HL-60/S4 treated with phorbol 12-myristate 13-acetate at 8.2 ng/mL for 4 days and 3 days (cell line): ENCODE measurements around the gene MESP1.

Source experiments
- in situ Hi-C: fragments of 300-500 bp; cut with MboI; formaldehyde crosslinking; loops from 2 replicates; pipeline ENCODE4 v1.15.0; 2022; ENCODE audit warnings: low sequenced_read_pairs

The MESP1 gene

GRCh38 chr15:89781891-89782618 lies 31.0 kb upstream of the MESP1 start:
- in situ Hi-C loops: no loop called here

GRCh38 chr15:89781055-89781454 lies 30.0 kb upstream of the MESP1 start:
- in situ Hi-C loops: no loop called here

- in situ Hi-C loops: no loop called here
Measured at GRCh38 chr15:89780601-89781000, 29.6 kb upstream of the MESP1 start.

GRCh38 chr15:89778861-89779260 lies 27.8 kb upstream of the MESP1 start:
- in situ Hi-C loops: no loop called here

GRCh38 chr15:89777782-89778380 lies 26.8 kb upstream of the MESP1 start:
- in situ Hi-C loops: no loop called here

GRCh38 chr15:89777073-89777751 lies 26.2 kb upstream of the MESP1 start:
- in situ Hi-C loops: no loop called here

- in situ Hi-C loops: no loop called here
Measured at GRCh38 chr15:89776274-89777072, 25.4 kb upstream of the MESP1 start, which contains the start of gene MESP2. MESP2 (plus strand) TSS chr15:89776332; CDS start chr15:89776358, 26 bp downstream.

GRCh38 chr15:89775815-89776214 lies 24.8 kb upstream of the MESP1 start:
- in situ Hi-C loops: no loop called here

GRCh38 chr15:89774492-89774891 lies 23.4 kb upstream of the MESP1 start:
- in situ Hi-C loops: loop anchor here (25.0 kb wide), 1 partner anchor 313 kb away; no protein-coding TSS in a partner anchor

GRCh38 chr15:89772932-89773583 lies 22.0 kb upstream of the MESP1 start:
- in situ Hi-C loops: loop anchor here (25.0 kb wide), 1 partner anchor 314 kb away; no protein-coding TSS in a partner anchor

- in situ Hi-C loops: loop anchor here (25.0 kb wide), 1 partner anchor 317 kb away; no protein-coding TSS in a partner anchor
Measured at GRCh38 chr15:89770041-89770440, 19.0 kb upstream of the MESP1 start.

- in situ Hi-C loops: loop anchor here (25.0 kb wide), 1 partner anchor 318 kb away; no protein-coding TSS in a partner anchor
Measured at GRCh38 chr15:89769366-89769765, 18.3 kb upstream of the MESP1 start.

- in situ Hi-C loops: loop anchor here (25.0 kb wide), 1 partner anchor 319 kb away; no protein-coding TSS in a partner anchor
Measured at GRCh38 chr15:89768071-89768500, 17.0 kb upstream of the MESP1 start.

GRCh38 chr15:89767411-89767915 lies 16.4 kb upstream of the MESP1 start:
- in situ Hi-C loops: loop anchor here (25.0 kb wide), 1 partner anchor 320 kb away; no protein-coding TSS in a partner anchor

GRCh38 chr15:89766357-89767311 lies 15.6 kb upstream of the MESP1 start:
- in situ Hi-C loops: loop anchor here (25.0 kb wide), 1 partner anchor 321 kb away; no protein-coding TSS in a partner anchor

GRCh38 chr15:89765694-89766093 lies 14.6 kb upstream of the MESP1 start:
- in situ Hi-C loops: loop anchor here (25.0 kb wide), 1 partner anchor 322 kb away; no protein-coding TSS in a partner anchor

- in situ Hi-C loops: loop anchor here (25.0 kb wide), 1 partner anchor 325 kb away; no protein-coding TSS in a partner anchor
Measured at GRCh38 chr15:89761929-89762328, 10.9 kb upstream of the MESP1 start.
